Measurements from ENCODE around the gene PDE3B.
"Not testable (repeated sequence)": the region's sequence is repeated elsewhere in the genome, so short reads cannot be mapped to it uniquely, and the experiment has no call there.

Gene PDE3B

GRCh38 chr11:14643697-14644225 lies at the start of gene PDE3B:
TSS of gene PDE3B (plus strand) at chr11:14643804. CDS start at chr11:14644076, 272 bp downstream.
- peak; percentile 52 to 64 for DNase-seq (ENCODE audit: low read depth in 2 of 2)

GRCh38 chr11:14595261-14595660 lies 48.3 kb upstream of the PDE3B start:
- not testable (repeated sequence) for DNase-seq (ENCODE audit: low read depth in 2 of 2)

- no peak for DNase-seq (ENCODE audit: low read depth in 2 of 2)
Measured at GRCh38 chr11:14607713-14608112, 35.9 kb upstream of the PDE3B start.

- no peak for DNase-seq (ENCODE audit: low read depth in 2 of 2)
Measured at GRCh38 chr11:14609902-14610301, 33.7 kb upstream of the PDE3B start.

- no peak for DNase-seq (ENCODE audit: low read depth in 2 of 2)
Measured at GRCh38 chr11:14611939-14612338, 31.7 kb upstream of the PDE3B start.

GRCh38 chr11:14612694-14613093 lies 30.9 kb upstream of the PDE3B start:
- DNase-seq (ENCODE audit: low read depth in 2 of 2) = no peak

- DNase-seq (ENCODE audit: low read depth in 2 of 2) = no peak
Measured at GRCh38 chr11:14614091-14614622, 29.4 kb upstream of the PDE3B start.

- no peak for DNase-seq (ENCODE audit: low read depth in 2 of 2)
Measured at GRCh38 chr11:14617241-14618027, 26.2 kb upstream of the PDE3B start.

GRCh38 chr11:14618060-14618459 lies 25.5 kb upstream of the PDE3B start:
- DNase-seq (ENCODE audit: low read depth in 2 of 2) = no peak

- no peak for DNase-seq (ENCODE audit: low read depth in 2 of 2)
Measured at GRCh38 chr11:14619603-14620531, 23.7 kb upstream of the PDE3B start.

GRCh38 chr11:14622223-14622954 lies 21.2 kb upstream of the PDE3B start:
- no peak for DNase-seq (ENCODE audit: low read depth in 2 of 2)

- no peak for DNase-seq (ENCODE audit: low read depth in 2 of 2)
Measured at GRCh38 chr11:14623036-14623435, 20.6 kb upstream of the PDE3B start.

GRCh38 chr11:14625586-14626205 lies 17.9 kb upstream of the PDE3B start:
- no peak for DNase-seq (ENCODE audit: low read depth in 2 of 2)

- no peak for DNase-seq (ENCODE audit: low read depth in 2 of 2)
Measured at GRCh38 chr11:14626650-14627049, 17.0 kb upstream of the PDE3B start.

- not testable (repeated sequence) for DNase-seq (ENCODE audit: low read depth in 2 of 2)
Measured at GRCh38 chr11:14633506-14634224, 9.9 kb upstream of the PDE3B start.

- no peak for DNase-seq (ENCODE audit: low read depth in 2 of 2)
Measured at GRCh38 chr11:14634813-14635212, 8.8 kb upstream of the PDE3B start.

GRCh38 chr11:14635546-14635945 lies 8.1 kb upstream of the PDE3B start:
- no peak for DNase-seq (ENCODE audit: low read depth in 2 of 2)

GRCh38 chr11:14636119-14636518 lies 7.5 kb upstream of the PDE3B start:
- DNase-seq (ENCODE audit: low read depth in 2 of 2) = no peak

- no peak for DNase-seq (ENCODE audit: low read depth in 2 of 2)
Measured at GRCh38 chr11:14637868-14638409, 5.7 kb upstream of the PDE3B start.

GRCh38 chr11:14638561-14638960 lies 5.0 kb upstream of the PDE3B start:
- DNase-seq (ENCODE audit: low read depth in 2 of 2) = no peak

All from stimulated activated CD4-positive, alpha-beta T cell treated with anti-CD3 and anti-CD28 coated beads, Interleukin-1b, Interleukin-23, amount 100 ng/mL, for 4 hours (primary cell).